ENCODE measurements around the gene ASCC3. TPM values are rescaled to one million over a fixed set of nuclear protein-coding genes. Genes with fewer than 3 reads are reported as not detected.

Gene ASCC3
- total RNA-seq, 1 donor from 2014 or later, result 57.9 TPM

DNA sequence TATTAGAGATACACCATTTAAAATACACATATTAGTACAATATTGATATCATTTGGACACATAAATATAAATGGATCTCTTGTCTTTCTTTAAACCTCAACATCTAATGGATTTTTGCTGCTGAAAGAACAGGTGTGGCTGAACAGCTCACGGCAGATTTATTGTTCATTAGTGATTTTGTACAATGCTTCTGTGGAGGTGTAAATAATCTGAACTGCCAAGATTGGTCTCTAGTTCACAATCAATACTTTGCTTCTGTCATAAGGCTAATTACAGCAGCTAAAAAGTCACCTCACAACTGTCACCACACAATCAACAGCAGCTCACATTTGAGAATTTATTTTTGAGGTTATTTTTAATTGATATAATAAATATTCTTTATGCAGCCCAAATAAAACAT, 254.4 kb downstream of the ASCC3 start:
- Mint-ChIP-seq H3K4me3 (ENCODE audit: unreplicated experiment) (no peak overlapping the region), H3K9me3 (ENCODE audit: unreplicated experiment) (no peaks in the 10 kb centered on the region), H3K27ac (ENCODE audit: unreplicated experiment) (no peak overlapping the region), H3K27me3 (ENCODE audit: unreplicated experiment) (peaks cover 2% of the 10 kb centered on the region), H3K4me1 (ENCODE audit: unreplicated experiment) (peaks cover 4% of the 10 kb centered on the region), H3K36me3 (ENCODE audit: low read depth, unreplicated experiment) (peaks cover 14% of the 10 kb centered on the region)
- TF ChIP-seq, protein P1, sequence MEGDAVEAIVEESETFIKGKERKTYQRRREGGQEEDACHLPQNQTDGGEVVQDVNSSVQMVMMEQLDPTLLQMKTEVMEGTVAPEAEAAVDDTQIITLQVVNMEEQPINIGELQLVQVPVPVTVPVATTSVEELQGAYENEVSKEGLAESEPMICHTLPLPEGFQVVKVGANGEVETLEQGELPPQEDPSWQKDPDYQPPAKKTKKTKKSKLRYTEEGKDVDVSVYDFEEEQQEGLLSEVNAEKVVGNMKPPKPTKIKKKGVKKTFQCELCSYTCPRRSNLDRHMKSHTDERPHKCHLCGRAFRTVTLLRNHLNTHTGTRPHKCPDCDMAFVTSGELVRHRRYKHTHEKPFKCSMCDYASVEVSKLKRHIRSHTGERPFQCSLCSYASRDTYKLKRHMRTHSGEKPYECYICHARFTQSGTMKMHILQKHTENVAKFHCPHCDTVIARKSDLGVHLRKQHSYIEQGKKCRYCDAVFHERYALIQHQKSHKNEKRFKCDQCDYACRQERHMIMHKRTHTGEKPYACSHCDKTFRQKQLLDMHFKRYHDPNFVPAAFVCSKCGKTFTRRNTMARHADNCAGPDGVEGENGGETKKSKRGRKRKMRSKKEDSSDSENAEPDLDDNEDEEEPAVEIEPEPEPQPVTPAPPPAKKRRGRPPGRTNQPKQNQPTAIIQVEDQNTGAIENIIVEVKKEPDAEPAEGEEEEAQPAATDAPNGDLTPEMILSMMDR (IDR thresholded peaks at IDR 0.05; ENCODE audit: unreplicated experiment), result no peak
- no peak for DNase-seq (ENCODE audit: low spot score)

DNA sequence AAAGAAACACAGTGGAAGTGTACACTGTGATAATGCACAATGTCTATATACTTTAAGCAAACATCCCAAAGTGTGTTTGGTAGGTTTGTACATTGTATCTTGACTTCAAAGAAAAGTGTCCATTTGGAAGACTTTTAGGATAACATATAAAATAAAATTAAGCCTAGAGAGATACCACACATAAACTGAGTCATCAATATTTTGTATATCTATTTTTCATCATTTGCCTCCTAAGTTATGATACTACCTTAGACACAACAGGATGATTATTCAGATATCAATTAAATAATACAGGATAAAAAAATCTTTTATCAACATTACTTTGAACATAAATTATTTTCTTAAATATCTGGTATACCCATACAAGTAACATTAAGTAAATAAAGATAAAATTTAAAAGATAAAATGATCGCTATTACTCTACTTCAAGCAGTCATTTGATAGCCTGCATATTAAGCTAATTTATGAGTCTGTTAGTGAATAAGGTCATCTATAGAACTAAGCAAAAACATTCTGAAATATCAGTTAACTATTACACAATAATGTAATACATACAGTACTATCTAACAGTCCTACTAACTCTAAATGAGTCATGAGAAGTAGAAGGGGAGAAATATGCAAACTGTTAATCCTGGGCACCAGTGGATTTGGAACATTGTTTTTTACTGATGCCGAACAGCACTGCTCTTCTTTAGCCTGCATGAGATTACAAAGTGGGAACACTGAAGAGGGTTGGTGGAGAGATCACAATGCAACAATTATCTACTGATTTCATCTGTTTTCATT, 258.0 kb downstream of the ASCC3 start:
- Mint-ChIP-seq H3K9me3 (ENCODE audit: unreplicated experiment) (no peaks in the 10 kb centered on the region), H3K4me3 (ENCODE audit: unreplicated experiment) (no peak overlapping the region), H3K4me1 (ENCODE audit: unreplicated experiment) (peaks cover 4% of the 10 kb centered on the region), H3K36me3 (ENCODE audit: low read depth, unreplicated experiment) (peaks cover 20% of the 10 kb centered on the region), H3K27me3 (ENCODE audit: unreplicated experiment) (peaks cover 2% of the 10 kb centered on the region), H3K27ac (ENCODE audit: unreplicated experiment) (no peak overlapping the region)
- TF ChIP-seq, protein P1 (IDR thresholded peaks at IDR 0.05; ENCODE audit: unreplicated experiment), result no peak
- DNase-seq (ENCODE audit: low spot score), result no peak

DNA sequence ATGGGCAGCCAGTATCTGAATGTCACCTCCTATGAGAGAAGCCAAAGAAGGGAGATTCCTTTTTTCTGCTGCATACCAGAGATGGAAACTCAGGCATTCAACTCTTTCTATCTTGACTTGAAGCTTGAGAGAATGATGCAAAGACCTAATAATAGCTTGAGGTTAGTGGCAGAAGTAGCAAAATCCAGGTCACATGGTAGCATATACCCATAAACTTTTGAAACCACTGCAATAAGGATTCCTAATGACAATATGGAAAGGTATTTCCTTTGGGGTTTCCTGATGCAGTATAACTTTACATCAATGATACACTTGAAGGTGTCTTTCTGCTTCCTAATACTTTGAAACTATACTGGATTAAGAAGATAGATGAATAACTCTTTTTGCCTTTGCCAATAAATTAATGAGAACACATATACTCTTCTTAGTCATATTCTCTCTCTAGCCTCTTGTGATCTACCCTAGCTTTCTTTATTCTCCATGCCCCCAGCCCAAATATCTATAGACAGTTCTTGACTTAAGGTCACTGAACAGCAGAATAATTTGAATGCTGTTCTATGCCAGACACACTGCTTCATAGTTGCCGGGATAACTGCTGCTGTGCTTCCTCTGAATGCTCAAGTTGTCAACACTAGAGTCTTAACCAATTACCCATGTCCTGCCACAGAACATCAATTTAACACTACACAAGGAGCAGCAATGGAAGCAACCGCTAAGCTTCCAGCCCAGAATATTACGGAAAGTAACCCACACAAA, 260.9 kb downstream of the ASCC3 start:
- Mint-ChIP-seq H3K4me1 (ENCODE audit: unreplicated experiment) (peaks cover 4% of the 10 kb centered on the region), H3K36me3 (ENCODE audit: low read depth, unreplicated experiment) (peaks cover 24% of the 10 kb centered on the region), H3K27me3 (ENCODE audit: unreplicated experiment) (peaks cover 2% of the 10 kb centered on the region), H3K9me3 (ENCODE audit: unreplicated experiment) (no peaks in the 10 kb centered on the region), H3K4me3 (ENCODE audit: unreplicated experiment) (no peak overlapping the region), H3K27ac (ENCODE audit: unreplicated experiment) (no peak overlapping the region)
- DNase-seq (ENCODE audit: low spot score), result no peak
- TF ChIP-seq, protein P1 (IDR thresholded peaks at IDR 0.05; ENCODE audit: unreplicated experiment), result no peak

DNA sequence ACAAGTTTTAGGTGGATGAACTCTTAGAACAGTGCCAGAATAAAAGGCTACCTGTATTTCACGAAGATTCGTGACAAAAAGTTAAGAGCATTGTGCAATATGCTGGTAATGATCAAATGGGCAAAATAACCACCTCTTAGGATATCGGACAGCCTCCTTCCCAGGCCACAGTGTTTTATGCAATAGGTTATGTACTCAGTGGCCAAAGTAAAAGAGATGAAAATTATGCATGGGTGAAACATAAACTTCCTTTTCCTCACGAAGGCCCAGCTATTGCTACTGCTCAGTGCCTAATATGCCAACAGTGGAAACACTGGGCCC, 262.8 kb downstream of the ASCC3 start:
- H3K36me3 Mint-ChIP-seq (ENCODE audit: low read depth, unreplicated experiment), result peaks cover 18% of the 10 kb centered on the region
- no peak overlapping the region for H3K27ac Mint-ChIP-seq (ENCODE audit: unreplicated experiment)
- no peak overlapping the region for H3K4me3 Mint-ChIP-seq (ENCODE audit: unreplicated experiment)
- H3K9me3 Mint-ChIP-seq (ENCODE audit: unreplicated experiment), result no peaks in the 10 kb centered on the region
- no peaks in the 10 kb centered on the region for H3K4me1 Mint-ChIP-seq (ENCODE audit: unreplicated experiment)
- no peak for DNase-seq (ENCODE audit: low spot score)
- TF ChIP-seq, protein P1 (IDR thresholded peaks at IDR 0.05; ENCODE audit: unreplicated experiment), result no peak
- H3K27me3 Mint-ChIP-seq (ENCODE audit: unreplicated experiment), result peaks cover 2% of the 10 kb centered on the region

Data from endothelial cell (in vitro differentiated cells).